Spleen (tissue), 11 donors: ENCODE data around the gene DNAJB6. TPM values are rescaled to one million over a fixed set of nuclear protein-coding genes. Genes with fewer than 3 reads are reported as not detected.

ENCODE experiments used
- DNase-seq: peaks from one replicate; pipeline ENCODE4 v3.0.0-alpha.2; 2020
- H3K27ac ChIP-seq, 8 donors: fragments of 200-600 bp; sonication (generic) in 7 of 8; 1 replicate in 4 of 8; 2 replicates in 4 of 8; pipeline versions ENCODE4 v1.5.0 to v1.8.0; 2016 to 2021; ENCODE audit warnings: inconsistent platforms in 4 of 8, mild to moderate bottlenecking in 4 of 8, moderate library complexity in 1 of 8
- H3K27me3 ChIP-seq, 7 donors: fragments of 200-600 bp; sonication (generic) in 6 of 7; replicated peaks in 1 of 7; 1 replicate in 4 of 7; 2 replicates in 3 of 7; pipeline versions ENCODE4 v1.5.0 to v1.8.0; 2016 to 2021; ENCODE audit warnings: inconsistent platforms in 3 of 7, mild to moderate bottlenecking in 1 of 7
- H3K36me3 ChIP-seq, 6 donors: fragments of 200-600 bp; sonication (generic) in 5 of 6; 1 replicate in 4 of 6; 2 replicates in 2 of 6; pipeline versions ENCODE4 v1.5.0 to v1.8.0; 2016 to 2021; ENCODE audit warnings: inconsistent platforms in 2 of 6
- H3K4me1 ChIP-seq, 6 donors: fragments of 200-600 bp; sonication (generic) in 5 of 6; 1 replicate in 3 of 6; 2 replicates in 3 of 6; pipeline versions ENCODE4 v1.5.0 to v1.8.0; 2016 to 2021; ENCODE audit warnings: inconsistent platforms in 3 of 6
- H3K4me3 ChIP-seq, 8 donors: fragments of 200-600 bp; sonication (generic) in 7 of 8; 1 replicate in 4 of 8; 2 replicates in 4 of 8; pipeline versions ENCODE4 v1.5.0 to v1.8.0; 2016 to 2021; ENCODE audit warnings: inconsistent platforms in 4 of 8, mild to moderate bottlenecking in 4 of 8, moderate library complexity in 2 of 8
- H3K9me3 ChIP-seq, 8 donors: fragments of 200-600 bp; sonication (generic) in 7 of 8; 1 replicate in 4 of 8; 2 replicates in 4 of 8; pipeline versions ENCODE4 v1.5.0 to v1.8.0; 2016 to 2021; ENCODE audit warnings: inconsistent platforms in 4 of 8
- POLR2A ChIP-seq, 3 donors: fragments of 450-650 bp; IDR thresholded peaks; one replicate each; pipeline ENCODE4 v1.5.1; 2017; ENCODE audit warnings: antibody characterized with exemption in 3 of 3, mild to moderate bottlenecking in 1 of 3
- POLR2AphosphoS5 ChIP-seq, 3 donors: sonication (generic); formaldehyde crosslinking; IDR thresholded peaks; one replicate each; pipeline ENCODE4 v1.5.1; 2017; ENCODE audit warnings: antibody characterized with exemption in 3 of 3
- WGBS, 5 donors: extraction: QIAGEN DNeasy Blood & Tissue Kit in 3 of 5; methylation state at CpG; one replicate each; pipeline versions ENCODE4 v1.1.5 to v1.1.7; 2013 to 2018; 5-methylcytosine and 5-hydroxymethylcytosine counted together
- intact Hi-C: fragments of 100-400 bp; cut with DNase I; formaldehyde crosslinking; loops from one replicate; pipeline ENCODE4 v1.15.0; 2023; ENCODE audit warnings: low total_unique reads
- polyA plus RNA-seq, 3 donors: library from polyadenylated mRNA; stranded (reverse); fragments of 200-250 nt; gene quantifications; one replicate each; pipeline ENCODE4 v1.2.1, GENCODE V29; 2013
- total RNA-seq, 7 donors: library from RNA; depleted of rRNA in 3 of 7; stranded (reverse); fragments of >200 nt in 3 of 7; fragmentation: NEBNext Ultra II Directional in 4 of 7; extraction: Animal tissue kit (Norgen Biotek cat#: 25700) in 4 of 7; gene quantifications; one replicate each; pipeline versions ENCODE4 v1.1.0 to v1.2.1, GENCODE V29; 2016 to 2021
- TF ChIP-seq, protein P1 (sequence below), 11 experiments: fragments of 200-600 bp in 7 of 11; fragments of 450-650 bp in 4 of 11; sonication (generic) in 4 of 11; IDR thresholded peaks in 8 of 11; conservative IDR thresholded peaks in 3 of 11; 1 replicate in 7 of 11; 2 replicates in 4 of 11; pipeline versions ENCODE4 v1.4.0 to v1.8.0; 2016 to 2021; ENCODE audit warnings: antibody characterized with exemption in 11 of 11, inconsistent platforms in 4 of 11, mild to moderate bottlenecking in 1 of 11
- donor health status: healthy with polysubstance abuse.
- donor health status: DM: no; HTN: no; CAD: no; lungs with moderate emphysema.
- donor health status: DM: no; HTN: no; CAD: no.
- donor health status: Bipolar disorder and iron deficiency.
- donor health status: healthy.
- donor health status: DM: no; HTN: no; CAD: no.
- donor health status: DM: yes; HTN: yes; CAD: no.

The DNAJB6 gene
- total and polyA plus RNA-seq, 10 donors, result 37.7 to 115 (median 92.0) TPM

GRCh38 chr7:157292770-157293412 lies 43.9 kb upstream of the DNAJB6 start:
- 78 to 86% (median 83%) methylated on average over 17 to 32 of the region's 32 CpGs for WGBS, 5 donors
- TF ChIP-seq, protein P1, sequence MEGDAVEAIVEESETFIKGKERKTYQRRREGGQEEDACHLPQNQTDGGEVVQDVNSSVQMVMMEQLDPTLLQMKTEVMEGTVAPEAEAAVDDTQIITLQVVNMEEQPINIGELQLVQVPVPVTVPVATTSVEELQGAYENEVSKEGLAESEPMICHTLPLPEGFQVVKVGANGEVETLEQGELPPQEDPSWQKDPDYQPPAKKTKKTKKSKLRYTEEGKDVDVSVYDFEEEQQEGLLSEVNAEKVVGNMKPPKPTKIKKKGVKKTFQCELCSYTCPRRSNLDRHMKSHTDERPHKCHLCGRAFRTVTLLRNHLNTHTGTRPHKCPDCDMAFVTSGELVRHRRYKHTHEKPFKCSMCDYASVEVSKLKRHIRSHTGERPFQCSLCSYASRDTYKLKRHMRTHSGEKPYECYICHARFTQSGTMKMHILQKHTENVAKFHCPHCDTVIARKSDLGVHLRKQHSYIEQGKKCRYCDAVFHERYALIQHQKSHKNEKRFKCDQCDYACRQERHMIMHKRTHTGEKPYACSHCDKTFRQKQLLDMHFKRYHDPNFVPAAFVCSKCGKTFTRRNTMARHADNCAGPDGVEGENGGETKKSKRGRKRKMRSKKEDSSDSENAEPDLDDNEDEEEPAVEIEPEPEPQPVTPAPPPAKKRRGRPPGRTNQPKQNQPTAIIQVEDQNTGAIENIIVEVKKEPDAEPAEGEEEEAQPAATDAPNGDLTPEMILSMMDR (IDR thresholded peaks at IDR 0.05 in 8 of 11, conservative IDR thresholded peaks at IDR 0.05 in 3 of 11), result no peak
- TF ChIP-seq POLR2AphosphoS5 (IDR thresholded peaks at IDR 0.05) (no peak), POLR2A (IDR thresholded peaks at IDR 0.05) (no peak)
- Histone ChIP-seq H3K4me1 (no peaks in the 10 kb centered on the region), H3K9me3 (no peaks in the 10 kb centered on the region), H3K36me3 (no peaks in the 10 kb centered on the region), H3K4me3 (no peak overlapping the region), H3K27ac (no peak overlapping the region), H3K27me3 (peaks cover 0 to 15% (median 0%) of the 10 kb centered on the region in 7 donors)
- no peak for DNase-seq
- intact Hi-C loops, result no loop called here

GRCh38 chr7:157293413-157293788 lies 43.4 kb upstream of the DNAJB6 start:
- H3K4me1 ChIP-seq, result peaks cover 0 to under 1% (median 0%) of the 10 kb centered on the region in 6 donors
- intact Hi-C loops, result no loop called here
- no peak for TF ChIP-seq POLR2AphosphoS5 (IDR thresholded peaks at IDR 0.05)
- TF ChIP-seq, protein P1 (IDR thresholded peaks at IDR 0.05 in 8 of 11, conservative IDR thresholded peaks at IDR 0.05 in 3 of 11), result no peak
- TF ChIP-seq POLR2A (IDR thresholded peaks at IDR 0.05), result no peak
- H3K4me3 ChIP-seq, result no peak overlapping the region
- no peak overlapping the region for H3K27ac ChIP-seq
- H3K9me3 ChIP-seq, result no peaks in the 10 kb centered on the region
- peaks cover 0 to 15% (median 0%) of the 10 kb centered on the region in 7 donors for H3K27me3 ChIP-seq
- 88 to 92% (median 89%) methylated on average over 13 of the region's 13 CpGs for WGBS, 5 donors
- H3K36me3 ChIP-seq, result no peaks in the 10 kb centered on the region
- no peak for DNase-seq

GRCh38 chr7:157294773-157295172 lies 42.0 kb upstream of the DNAJB6 start:
- peaks cover 0 to 13% (median 0%) of the 10 kb centered on the region in 6 donors for H3K4me1 ChIP-seq
- H3K27ac ChIP-seq, result no peak overlapping the region
- H3K36me3 ChIP-seq, result no peaks in the 10 kb centered on the region
- no peak for DNase-seq
- intact Hi-C loops, result no loop called here
- H3K9me3 ChIP-seq, result no peaks in the 10 kb centered on the region
- TF ChIP-seq POLR2AphosphoS5 (IDR thresholded peaks at IDR 0.05), result no peak
- TF ChIP-seq, protein P1 (IDR thresholded peaks at IDR 0.05 in 8 of 11, conservative IDR thresholded peaks at IDR 0.05 in 3 of 11), result no peak
- no peak for TF ChIP-seq POLR2A (IDR thresholded peaks at IDR 0.05)
- 85 to 98% (median 90%) methylated on average over 10 to 12 of the region's 12 CpGs for WGBS, 5 donors
- no peak overlapping the region for H3K4me3 ChIP-seq
- peaks cover 0 to 9% (median 0%) of the 10 kb centered on the region in 7 donors for H3K27me3 ChIP-seq

DNA sequence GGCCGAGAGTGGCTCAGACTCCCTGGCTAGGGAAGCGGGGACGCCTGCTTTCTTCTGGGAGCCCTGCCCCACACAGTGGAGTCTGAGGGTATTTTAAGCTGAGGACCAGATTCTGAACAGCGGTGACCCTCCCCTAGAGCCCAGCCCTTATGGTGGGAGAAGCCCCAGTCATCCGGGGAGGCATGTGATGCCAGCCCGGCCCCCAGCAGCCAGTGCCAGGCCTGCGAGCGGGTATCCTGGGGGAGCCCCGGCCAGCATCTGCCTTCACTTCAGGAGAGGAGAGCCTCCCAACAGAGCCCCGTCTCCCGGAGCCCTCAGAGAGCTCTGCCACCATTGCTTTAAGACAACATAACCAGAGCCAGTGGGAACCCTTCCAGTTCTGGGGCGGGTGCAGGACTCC lies 41.5 kb upstream of the DNAJB6 start:
- Histone ChIP-seq H3K36me3 (no peaks in the 10 kb centered on the region), H3K4me1 (peaks cover 0 to 18% (median 0%) of the 10 kb centered on the region in 6 donors), H3K27ac (no peak overlapping the region), H3K9me3 (no peaks in the 10 kb centered on the region), H3K4me3 (no peak overlapping the region), H3K27me3 (peaks cover 0 to 9% (median 0%) of the 10 kb centered on the region in 7 donors)
- DNase-seq, result no peak
- TF ChIP-seq POLR2A (IDR thresholded peaks at IDR 0.05) (no peak), POLR2AphosphoS5 (IDR thresholded peaks at IDR 0.05) (no peak)
- TF ChIP-seq, protein P1 (IDR thresholded peaks at IDR 0.05 in 8 of 11, conservative IDR thresholded peaks at IDR 0.05 in 3 of 11), result no peak
- 84 to 94% (median 89%) methylated on average over 11 to 12 of the region's 12 CpGs for WGBS, 5 donors
- intact Hi-C loops, result no loop called here
